ENCODE results near the gene CACNA1C. TPM values are rescaled to one million over a fixed set of nuclear protein-coding genes. Genes with fewer than 3 reads are reported as not detected.

The CACNA1C gene
- total RNA-seq, 1 experiment from 2014 or later: not detected

DNA sequence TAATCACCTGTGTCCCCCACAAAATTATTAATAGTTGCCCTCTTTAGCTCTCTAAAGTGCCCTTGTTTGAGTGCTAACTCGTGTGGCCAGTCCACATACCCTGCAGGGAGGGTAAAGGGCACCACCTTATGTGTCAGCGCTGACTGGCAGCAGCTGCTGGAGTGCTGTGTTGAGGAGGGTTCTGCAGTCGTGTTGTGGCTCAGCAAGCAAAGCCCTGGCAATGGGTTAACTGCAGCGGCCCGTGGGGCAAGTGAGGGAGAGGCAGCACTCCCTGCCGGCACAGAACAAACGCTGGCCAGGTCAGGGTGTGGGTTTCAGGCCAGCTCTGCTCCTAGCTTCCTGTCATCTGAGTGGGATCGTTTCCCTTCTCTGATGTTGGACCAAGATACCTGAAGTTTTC lies 369.8 kb downstream of the CACNA1C start:
- no peak overlapping the region for H3K27ac ChIP-seq
- ChIA-PET CTCF (no interaction called here), POLR2A (ENCODE audit: unreplicated experiment) (no interaction called here)
- H3K4me1 ChIP-seq (replicated peaks; ENCODE audit: insufficient read depth): no peaks in the 10 kb centered on the region
- H3K4me3 ChIP-seq: no peak overlapping the region
- no TSS peak for BruUV-seq (replicated peaks)
- no peak overlapping the region for H2AFZ ChIP-seq
- TF ChIP-seq CTCF (conservative IDR thresholded peaks at IDR 0.05) (no peak), EZH2 (IDR thresholded peaks at IDR 0.05; ENCODE audit: low read depth) (no peak)
- no peaks in the 10 kb centered on the region for H3K9me2 ChIP-seq (ENCODE audit: insufficient read depth)
- H3K36me3 ChIP-seq (ENCODE audit: low read depth): no peaks in the 10 kb centered on the region
- no peaks in the 10 kb centered on the region for H4K20me1 ChIP-seq (ENCODE audit: insufficient read depth)
- H3K27me3 ChIP-seq (ENCODE audit: insufficient read depth, low read depth): peaks cover 93% of the 10 kb centered on the region
- peaks cover 5% of the 10 kb centered on the region; the same call in 1 of the 2 replicates for H3K9me3 ChIP-seq (ENCODE audit: insufficient read depth, low read depth)
- H3K4me2 ChIP-seq: no peak overlapping the region
- DNase-seq: no peak
- intact Hi-C loops (cut with micrococcal nuclease; ENCODE audit: unreplicated experiment): no loop called here
- no peaks in the 10 kb centered on the region for H3F3A ChIP-seq (ENCODE audit: insufficient read depth, low read depth)
- H3K79me2 ChIP-seq (ENCODE audit: low read depth): no peaks in the 10 kb centered on the region

GRCh38 chr12:2429032-2429431 lies 376.2 kb downstream of the CACNA1C start:
- Histone ChIP-seq H4K20me1 (ENCODE audit: insufficient read depth) (no peaks in the 10 kb centered on the region), H3F3A (ENCODE audit: insufficient read depth, low read depth) (no peaks in the 10 kb centered on the region), H3K36me3 (ENCODE audit: low read depth) (no peaks in the 10 kb centered on the region), H3K27me3 (ENCODE audit: insufficient read depth, low read depth) (peaks cover 81% of the 10 kb centered on the region), H3K27ac (no peak overlapping the region), H3K9me3 (ENCODE audit: insufficient read depth, low read depth) (peaks cover 5% of the 10 kb centered on the region; the same call in 1 of the 2 replicates), H3K9me2 (ENCODE audit: insufficient read depth) (no peaks in the 10 kb centered on the region), H3K4me3 (no peak overlapping the region), H3K79me2 (ENCODE audit: low read depth) (no peaks in the 10 kb centered on the region), H3K4me1 (replicated peaks; ENCODE audit: insufficient read depth) (no peaks in the 10 kb centered on the region), H2AFZ (no peak overlapping the region), H3K4me2 (no peak overlapping the region)
- intact Hi-C loops (cut with micrococcal nuclease; ENCODE audit: unreplicated experiment): no loop called here
- DNase-seq: no peak
- BruUV-seq (replicated peaks): no TSS peak
- TF ChIP-seq CTCF (conservative IDR thresholded peaks at IDR 0.05): no peak
- no peak for TF ChIP-seq EZH2 (IDR thresholded peaks at IDR 0.05; ENCODE audit: low read depth)
- ChIA-PET CTCF (no interaction called here), POLR2A (ENCODE audit: unreplicated experiment) (no interaction called here)

- Histone ChIP-seq H3K4me2 (no peak overlapping the region), H3F3A (ENCODE audit: insufficient read depth, low read depth) (no peaks in the 10 kb centered on the region), H4K20me1 (ENCODE audit: insufficient read depth) (no peaks in the 10 kb centered on the region), H3K9me3 (ENCODE audit: insufficient read depth, low read depth) (0 out of 2 replicates have a peak, but pooled peaks cover 1% of the 10 kb centered on the region), H3K4me3 (no peak overlapping the region), H3K79me2 (ENCODE audit: low read depth) (no peaks in the 10 kb centered on the region), H3K9me2 (ENCODE audit: insufficient read depth) (no peaks in the 10 kb centered on the region), H2AFZ (no peak overlapping the region), H3K27ac (no peak overlapping the region), H3K27me3 (ENCODE audit: insufficient read depth, low read depth) (peaks cover 79% of the 10 kb centered on the region), H3K36me3 (ENCODE audit: low read depth) (no peaks in the 10 kb centered on the region), H3K4me1 (replicated peaks; ENCODE audit: insufficient read depth) (no peaks in the 10 kb centered on the region)
- intact Hi-C loops (cut with micrococcal nuclease; ENCODE audit: unreplicated experiment): no loop called here
- BruUV-seq (replicated peaks): no TSS peak
- no peak for DNase-seq
- ChIA-PET POLR2A (ENCODE audit: unreplicated experiment) (no interaction called here), CTCF (no interaction called here)
- TF ChIP-seq EZH2 (IDR thresholded peaks at IDR 0.05; ENCODE audit: low read depth) (no peak), CTCF (conservative IDR thresholded peaks at IDR 0.05) (no peak)
These were observed 379.0 kb downstream of the CACNA1C start for GRCh38 chr12:2431810-2432209.

Measured in PC-9 (cell line).